Peyer's patch (tissue), 4 donors: ENCODE data around the gene FAM20A. TPM values are rescaled to one million over a fixed set of nuclear protein-coding genes. Genes with fewer than 3 reads are reported as not detected.

Source experiments
- DNase-seq, 3 donors: peaks; one replicate each; pipeline ENCODE4 v3.0.0-alpha.2; 2017 to 2019
- H3K27ac ChIP-seq, 4 donors: fragments of 200-600 bp; sonication (generic); one replicate each; pipeline ENCODE4 v1.5.1; 2016 to 2019
- H3K27me3 ChIP-seq, 2 donors: fragments of 200-600 bp; sonication (generic); one replicate each; pipeline ENCODE4 v1.5.1; 2019
- H3K36me3 ChIP-seq, 3 donors: fragments of 200-600 bp; sonication (generic); one replicate each; pipeline ENCODE4 v1.5.1; 2016 to 2019
- H3K4me1 ChIP-seq, 4 donors: fragments of 200-600 bp; sonication (generic); one replicate each; pipeline ENCODE4 v1.5.1; 2016 to 2019
- H3K4me3 ChIP-seq, 4 donors: fragments of 200-600 bp; sonication (generic); 1 replicate in 3 of 4; 2 replicates in 1 of 4; pipeline ENCODE4 v1.5.1; 2016 to 2019; ENCODE audit warnings: mild to moderate bottlenecking in 1 of 4
- H3K9me3 ChIP-seq, 4 donors: fragments of 200-600 bp; sonication (generic); one replicate each; pipeline ENCODE4 v1.5.1; 2016 to 2019; ENCODE audit warnings: mild to moderate bottlenecking in 1 of 4
- CTCF ChIP-seq, 6 experiments: fragments of 450-650 bp in 4 of 6; fragments of 200-600 bp in 2 of 6; sonication (generic) in 1 of 6; IDR thresholded peaks; one replicate each; pipeline ENCODE4 v1.5.1; 2017 to 2019; ENCODE audit warnings: antibody characterized with exemption in 6 of 6, mild to moderate bottlenecking in 3 of 6, moderate library complexity in 1 of 6
- POLR2A ChIP-seq, 2 donors: fragments of 450-650 bp; IDR thresholded peaks; one replicate each; pipeline ENCODE4 v1.5.1; 2017; ENCODE audit warnings: antibody characterized with exemption in 2 of 2, mild to moderate bottlenecking in 2 of 2, moderate library complexity in 2 of 2
- total RNA-seq, 4 donors: library from RNA; depleted of rRNA; stranded (reverse); fragments of >200 nt; gene quantifications; one replicate each; pipeline ENCODE4 v1.1.0, GENCODE V29; 2016

FAM20A gene
- total RNA-seq, 4 donors from 2014 or later = 2.4 to 3.5 (median 2.5) TPM; not detected in 1

- peaks cover 0 to 11% (median 3%) of the 10 kb centered on the region in 4 donors for H3K4me1 ChIP-seq
- H3K27me3 ChIP-seq = no peaks in the 10 kb centered on the region
- no peaks in the 10 kb centered on the region for H3K36me3 ChIP-seq
- peak in 2 of 3 donors; percentile 38 to 56 for DNase-seq
- peak overlapping the region in 2 of 4 donors; percentile 2 to 21 for H3K27ac ChIP-seq
- TF ChIP-seq POLR2A (IDR thresholded peaks at IDR 0.05) = no peak
- TF ChIP-seq CTCF (IDR thresholded peaks at IDR 0.05) = no peak
- H3K4me3 ChIP-seq = no peak overlapping the region
- H3K9me3 ChIP-seq = no peaks in the 10 kb centered on the region
Measured at GRCh38 chr17:68491381-68492231, 109.6 kb downstream of the FAM20A start.

GRCh38 chr17:68489919-68490318 lies 111.2 kb downstream of the FAM20A start:
- H3K4me1 ChIP-seq = peaks cover 0 to 11% (median 3%) of the 10 kb centered on the region in 4 donors
- no peaks in the 10 kb centered on the region for H3K27me3 ChIP-seq
- no peaks in the 10 kb centered on the region for H3K9me3 ChIP-seq
- H3K36me3 ChIP-seq = no peaks in the 10 kb centered on the region
- no peak for DNase-seq
- no peak for TF ChIP-seq POLR2A (IDR thresholded peaks at IDR 0.05)
- no peak overlapping the region for H3K4me3 ChIP-seq
- no peak overlapping the region for H3K27ac ChIP-seq

Other genes with a start within 250 kb of the FAM20A start
- 10 to 100 TPM; 34.7 to 95.7 (median 44.4) TPM for gene WIPI1, start 143.9 kb downstream of the FAM20A start, total RNA-seq
- gene PRKAR1A, start 88.9 kb downstream of the FAM20A start, total RNA-seq = 100 to 1,000 TPM in 1 of 4 donors, 10 to 100 TPM in 3; 63.4 to 197 (median 88.9) TPM